K562 (cell line): ENCODE results near the gene FBXO10. TPM values are rescaled to one million over a fixed set of nuclear protein-coding genes. Genes with fewer than 3 reads are reported as not detected.
A peak's percentile ranks its signal among the peaks of the same experiment; 100 is the strongest.

ENCODE experiments used
- ASH1L ChIP-seq: fragments of 450-650 bp; IDR thresholded peaks from 2 replicates; pipeline ENCODE4 v1.6.1; 2018; ENCODE audit warnings: borderline replicate concordance, mild to moderate bottlenecking, low read depth; ENCODE audit not compliant: partially characterized antibody
- BRF1 ChIP-seq: IDR thresholded peaks from 3 replicates; pipeline ENCODE4 v1.6.1; 2011; ENCODE audit warnings: borderline replicate concordance, mild to moderate bottlenecking; ENCODE audit not compliant: insufficient read length; ENCODE audit errors: extremely low read depth
- C11orf30 ChIP-seq: fragments of 450-650 bp; IDR thresholded peaks from 2 replicates; pipeline ENCODE4 v1.6.1; 2016; ENCODE audit warnings: low read depth, mild to moderate bottlenecking
- CAMTA2 ChIP-seq: fragments of 250-450 bp; sonication (Bioruptor Pico); conservative IDR thresholded peaks from 2 replicates; pipeline ENCODE4 v1.5.1; 2022
- FOXP1 ChIP-seq: sonication (generic); formaldehyde crosslinking; IDR thresholded peaks from 2 replicates; pipeline ENCODE4 v1.8.0; 2022; ENCODE audit warnings: mild to moderate bottlenecking, missing genetic modification reagents
- HSF4 ChIP-seq: fragments of 250-450 bp; sonication (Bioruptor Pico); IDR thresholded peaks from 2 replicates; pipeline ENCODE4 v2.1.2; 2022; ENCODE audit warnings: mild to moderate bottlenecking, moderate library complexity, borderline replicate concordance
- JUND ChIP-seq, 2 experiments: IDR thresholded peaks; 2 replicates in 1 of 2; 3 replicates in 1 of 2; pipeline ENCODE4 v1.6.1; 2011; ENCODE audit warnings: borderline replicate concordance in 2 of 2, low read depth in 2 of 2, low read length in 2 of 2, improper control_type of control experiment in 1 of 2, missing biosample characterization in 1 of 2, missing genetic modification characterization in 1 of 2, missing genetic modification reagents in 1 of 2
- LEF1 ChIP-seq: fragments of 450-650 bp; IDR thresholded peaks from 2 replicates; pipeline ENCODE4 v1.6.1; 2016; ENCODE audit warnings: mild to moderate bottlenecking
- MYNN ChIP-seq, 2 experiments: sonication (generic); formaldehyde crosslinking in 1 of 2; IDR thresholded peaks; 2 replicates each; pipeline versions ENCODE4 v1.5.0 to v1.6.1; 2016 to 2020; ENCODE audit warnings: antibody characterized with exemption in 1 of 2, missing genetic modification reagents in 1 of 2
- NONO ChIP-seq, 2 experiments: fragments of 200-400 bp in 1 of 2; fragments of 450-650 bp in 1 of 2; formaldehyde crosslinking in 1 of 2; IDR thresholded peaks; 2 replicates each; pipeline ENCODE4 v1.6.1; 2017; ENCODE audit warnings: low read depth in 2 of 2, mild to moderate bottlenecking in 2 of 2, moderate library complexity in 2 of 2, low read length in 1 of 2
- SPI1 ChIP-seq: IDR thresholded peaks from 2 replicates; pipeline ENCODE4 v1.6.1; 2011; ENCODE audit warnings: low read depth, low read length, control low read depth, borderline replicate concordance
- WHSC1 ChIP-seq: IDR thresholded peaks from one replicate; pipeline ENCODE4 v1.6.1; 2012; ENCODE audit warnings: low read length, control low read depth, inconsistent platforms
- ZNF551 ChIP-seq: fragments of 250-450 bp; sonication (Bioruptor Pico); IDR thresholded peaks from 2 replicates; pipeline ENCODE4 v1.5.0; 2021; ENCODE audit warnings: mild to moderate bottlenecking, moderate library complexity
- ZNF561 ChIP-seq: fragments of 450-650 bp; formaldehyde crosslinking; conservative IDR thresholded peaks from 2 replicates; pipeline ENCODE4 v1.4.0; 2020; ENCODE audit warnings: mild to moderate bottlenecking, moderate library complexity
- ZNF696 ChIP-seq: fragments of 250-450 bp; sonication (Bioruptor Pico); conservative IDR thresholded peaks from 2 replicates; pipeline ENCODE4 v1.4.0; 2020; ENCODE audit warnings: mild to moderate bottlenecking, moderate library complexity
- polyA plus RNA-seq, 8 experiments: library from polyadenylated mRNA; depleted of rRNA in 4 of 8; stranded (reverse) in 5 of 8; unstranded in 3 of 8; fragments of >200 nt; fragmentation: Nextera tagmentation in 2 of 8; fragmentation: Illumina TruSeq in 1 of 8; extraction: Ambion mirVana in 2 of 8; extraction: Trizol in 1 of 8; gene quantifications; 2 replicates each; pipeline versions ENCODE4 v1.2.1 to v1.2.3, GENCODE V29; 2011 to 2014; ENCODE audit warnings: inconsistent platforms in 1 of 8, missing spikeins in 1 of 8
- total RNA-seq, 7 experiments: library from RNA; depleted of rRNA in 6 of 7; stranded (reverse); fragments of >200 nt in 6 of 7; fragmentation: Illumina TruSeq in 2 of 7; extraction: Trizol in 2 of 7; gene quantifications; 2 replicates each; pipeline versions ENCODE4 v1.2.1 to v1.2.3, GENCODE V29; 2011 to 2021; ENCODE audit warnings: low replicate concordance in 1 of 7
- TF ChIP-seq, protein P1 (sequence below): fragments of 450-650 bp; IDR thresholded peaks from 2 replicates; pipeline ENCODE4 v1.6.1; 2017; ENCODE audit warnings: antibody characterized with exemption
- TF ChIP-seq, protein P2 (sequence below): fragments of 250-450 bp; sonication (Bioruptor Pico); IDR thresholded peaks from 2 replicates; pipeline ENCODE4 v1.4.0; 2020; ENCODE audit warnings: mild to moderate bottlenecking, moderate library complexity
- TF ChIP-seq, protein P3 (sequence below): sonication (generic); formaldehyde crosslinking; IDR thresholded peaks from 2 replicates; pipeline ENCODE4 v1.4.0; 2020; ENCODE audit warnings: mild to moderate bottlenecking, missing genetic modification reagents
- TF ChIP-seq, protein P4 (sequence below): IDR thresholded peaks from 3 replicates; pipeline ENCODE4 v1.6.1; 2011; ENCODE audit warnings: borderline replicate concordance, mild to moderate bottlenecking; ENCODE audit not compliant: insufficient read length, insufficient read depth

FBXO10 gene
- total and polyA plus RNA-seq, 9 of the 15 experiments (the other 6 are each of a cell fraction or from before 2014, with no cell fraction given) = 0.84 to 9.9 (median 6.0) TPM

DNA sequence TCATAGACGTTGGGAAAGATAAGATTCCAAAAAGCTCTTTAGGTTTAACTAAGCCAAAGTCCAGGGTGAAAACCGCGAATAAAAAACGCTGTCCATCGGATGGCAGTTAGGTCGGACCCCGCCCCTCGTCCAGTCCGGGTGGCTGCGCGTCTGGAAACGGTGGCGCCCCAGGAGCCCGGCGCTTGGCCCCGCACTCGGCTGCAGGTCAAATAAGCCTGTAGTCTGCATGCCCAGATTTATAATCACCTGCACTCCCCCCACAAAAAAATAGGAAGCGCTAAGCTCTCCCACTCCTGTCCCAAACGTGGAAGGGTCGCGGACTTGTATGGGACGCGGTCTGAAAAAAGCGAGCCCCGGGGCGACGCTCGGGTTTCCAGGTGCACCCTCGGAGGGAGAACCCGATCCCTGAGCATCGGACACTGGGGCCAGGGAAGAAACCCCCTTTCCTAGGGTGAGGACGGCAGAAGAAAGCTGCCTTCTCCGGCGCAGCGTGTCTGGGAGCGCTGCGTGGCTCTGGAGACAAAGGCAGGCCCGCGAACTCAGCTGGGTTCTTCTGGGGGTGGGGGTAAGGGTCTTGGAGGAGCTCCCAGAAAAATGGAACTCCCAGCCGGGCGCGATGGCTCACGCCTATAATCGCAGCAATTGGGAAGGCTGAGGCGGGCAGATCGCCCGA is 110.0 kb downstream of the FBXO10 start (continued):
- TF ChIP-seq WHSC1 (no peak), LEF1 (no peak), ASH1L (no peak), HSF4 (CRISPR knock-in tag) (no peak), NONO (IDR thresholded peaks at IDR 0.05; ENCODE audit: low read depth in 2 of 2, low read length in 1 of 2) (no peak), C11orf30 (no peak), JUND (IDR thresholded peaks at IDR 0.05; ENCODE audit: borderline replicate concordance, low read depth, low read length) (no peak; the same call in 1 of the 2 replicates), JUND (tag; IDR thresholded peaks at IDR 0.05; ENCODE audit: borderline replicate concordance, low read depth, low read length) (0 out of 3 replicates have a peak, but pooled peaks have one; percentile 26), CAMTA2 (CRISPR knock-in tag) (no peak), BRF1 (no peak), ZNF561 (CRISPR knock-in tag) (no peak), ZNF696 (CRISPR knock-in tag) (no peak), FOXP1 (CRISPR knock-in tag) (no peak), MYNN (IDR thresholded peaks at IDR 0.05) (no peak), MYNN (CRISPR knock-in tag; IDR thresholded peaks at IDR 0.05) (no peak), ZNF551 (CRISPR knock-in tag) (no peak), SPI1 (no peak)
- TF ChIP-seq, protein P1, sequence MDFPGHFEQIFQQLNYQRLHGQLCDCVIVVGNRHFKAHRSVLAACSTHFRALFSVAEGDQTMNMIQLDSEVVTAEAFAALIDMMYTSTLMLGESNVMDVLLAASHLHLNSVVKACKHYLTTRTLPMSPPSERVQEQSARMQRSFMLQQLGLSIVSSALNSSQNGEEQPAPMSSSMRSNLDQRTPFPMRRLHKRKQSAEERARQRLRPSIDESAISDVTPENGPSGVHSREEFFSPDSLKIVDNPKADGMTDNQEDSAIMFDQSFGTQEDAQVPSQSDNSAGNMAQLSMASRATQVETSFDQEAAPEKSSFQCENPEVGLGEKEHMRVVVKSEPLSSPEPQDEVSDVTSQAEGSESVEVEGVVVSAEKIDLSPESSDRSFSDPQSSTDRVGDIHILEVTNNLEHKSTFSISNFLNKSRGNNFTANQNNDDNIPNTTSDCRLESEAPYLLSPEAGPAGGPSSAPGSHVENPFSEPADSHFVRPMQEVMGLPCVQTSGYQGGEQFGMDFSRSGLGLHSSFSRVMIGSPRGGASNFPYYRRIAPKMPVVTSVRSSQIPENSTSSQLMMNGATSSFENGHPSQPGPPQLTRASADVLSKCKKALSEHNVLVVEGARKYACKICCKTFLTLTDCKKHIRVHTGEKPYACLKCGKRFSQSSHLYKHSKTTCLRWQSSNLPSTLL = no peak
- TF ChIP-seq, protein P2, sequence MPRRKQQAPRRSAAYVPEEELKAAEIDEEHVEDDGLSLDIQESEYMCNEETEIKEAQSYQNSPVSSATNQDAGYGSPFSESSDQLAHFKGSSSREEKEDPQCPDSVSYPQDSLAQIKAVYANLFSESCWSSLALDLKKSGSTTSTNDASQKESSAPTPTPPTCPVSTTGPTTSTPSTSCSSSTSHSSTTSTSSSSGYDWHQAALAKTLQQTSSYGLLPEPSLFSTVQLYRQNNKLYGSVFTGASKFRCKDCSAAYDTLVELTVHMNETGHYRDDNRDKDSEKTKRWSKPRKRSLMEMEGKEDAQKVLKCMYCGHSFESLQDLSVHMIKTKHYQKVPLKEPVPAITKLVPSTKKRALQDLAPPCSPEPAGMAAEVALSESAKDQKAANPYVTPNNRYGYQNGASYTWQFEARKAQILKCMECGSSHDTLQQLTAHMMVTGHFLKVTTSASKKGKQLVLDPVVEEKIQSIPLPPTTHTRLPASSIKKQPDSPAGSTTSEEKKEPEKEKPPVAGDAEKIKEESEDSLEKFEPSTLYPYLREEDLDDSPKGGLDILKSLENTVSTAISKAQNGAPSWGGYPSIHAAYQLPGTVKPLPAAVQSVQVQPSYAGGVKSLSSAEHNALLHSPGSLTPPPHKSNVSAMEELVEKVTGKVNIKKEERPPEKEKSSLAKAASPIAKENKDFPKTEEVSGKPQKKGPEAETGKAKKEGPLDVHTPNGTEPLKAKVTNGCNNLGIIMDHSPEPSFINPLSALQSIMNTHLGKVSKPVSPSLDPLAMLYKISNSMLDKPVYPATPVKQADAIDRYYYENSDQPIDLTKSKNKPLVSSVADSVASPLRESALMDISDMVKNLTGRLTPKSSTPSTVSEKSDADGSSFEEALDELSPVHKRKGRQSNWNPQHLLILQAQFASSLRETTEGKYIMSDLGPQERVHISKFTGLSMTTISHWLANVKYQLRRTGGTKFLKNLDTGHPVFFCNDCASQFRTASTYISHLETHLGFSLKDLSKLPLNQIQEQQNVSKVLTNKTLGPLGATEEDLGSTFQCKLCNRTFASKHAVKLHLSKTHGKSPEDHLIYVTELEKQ (CRISPR knock-in tag) = no peak
- TF ChIP-seq, protein P3, sequence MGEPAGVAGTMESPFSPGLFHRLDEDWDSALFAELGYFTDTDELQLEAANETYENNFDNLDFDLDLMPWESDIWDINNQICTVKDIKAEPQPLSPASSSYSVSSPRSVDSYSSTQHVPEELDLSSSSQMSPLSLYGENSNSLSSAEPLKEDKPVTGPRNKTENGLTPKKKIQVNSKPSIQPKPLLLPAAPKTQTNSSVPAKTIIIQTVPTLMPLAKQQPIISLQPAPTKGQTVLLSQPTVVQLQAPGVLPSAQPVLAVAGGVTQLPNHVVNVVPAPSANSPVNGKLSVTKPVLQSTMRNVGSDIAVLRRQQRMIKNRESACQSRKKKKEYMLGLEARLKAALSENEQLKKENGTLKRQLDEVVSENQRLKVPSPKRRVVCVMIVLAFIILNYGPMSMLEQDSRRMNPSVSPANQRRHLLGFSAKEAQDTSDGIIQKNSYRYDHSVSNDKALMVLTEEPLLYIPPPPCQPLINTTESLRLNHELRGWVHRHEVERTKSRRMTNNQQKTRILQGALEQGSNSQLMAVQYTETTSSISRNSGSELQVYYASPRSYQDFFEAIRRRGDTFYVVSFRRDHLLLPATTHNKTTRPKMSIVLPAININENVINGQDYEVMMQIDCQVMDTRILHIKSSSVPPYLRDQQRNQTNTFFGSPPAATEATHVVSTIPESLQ = no peak; the same call in 1 of the 2 replicates
- TF ChIP-seq, protein P4, sequence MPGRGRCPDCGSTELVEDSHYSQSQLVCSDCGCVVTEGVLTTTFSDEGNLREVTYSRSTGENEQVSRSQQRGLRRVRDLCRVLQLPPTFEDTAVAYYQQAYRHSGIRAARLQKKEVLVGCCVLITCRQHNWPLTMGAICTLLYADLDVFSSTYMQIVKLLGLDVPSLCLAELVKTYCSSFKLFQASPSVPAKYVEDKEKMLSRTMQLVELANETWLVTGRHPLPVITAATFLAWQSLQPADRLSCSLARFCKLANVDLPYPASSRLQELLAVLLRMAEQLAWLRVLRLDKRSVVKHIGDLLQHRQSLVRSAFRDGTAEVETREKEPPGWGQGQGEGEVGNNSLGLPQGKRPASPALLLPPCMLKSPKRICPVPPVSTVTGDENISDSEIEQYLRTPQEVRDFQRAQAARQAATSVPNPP = no peak
